Stimulated activated CD4-positive, alpha-beta T cell treated with anti-CD3 and anti-CD28 coated beads, Interleukin-4, amount 100 ng/mL, for 48 hours (primary cell): ENCODE results near the gene ZPBP2.

Experiments
- DNase-seq, 2 donors: peaks; one replicate each; pipeline ENCODE4 v3.0.0-alpha.2; 2020; ENCODE audit warnings: low read depth in 2 of 2

ZPBP2 gene

DNA sequence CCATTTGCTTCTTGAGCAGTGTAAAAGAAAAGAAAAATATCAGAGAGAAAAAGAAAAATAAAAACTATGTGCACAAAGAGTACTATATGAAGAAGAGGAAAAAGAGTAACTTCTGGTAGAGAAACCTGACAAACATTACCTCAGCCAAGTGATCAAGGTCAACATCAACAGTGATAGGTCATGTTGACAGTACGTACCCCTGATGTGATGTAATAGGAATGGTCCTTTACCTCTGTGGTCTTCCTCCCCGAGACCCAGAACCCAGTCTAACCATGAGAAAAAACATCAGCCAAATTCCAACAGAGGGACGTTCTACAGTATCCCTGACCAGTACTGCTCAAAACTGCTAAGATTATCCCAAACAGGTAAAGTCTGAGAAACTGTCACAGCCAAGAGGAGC lies 46.0 kb downstream of the ZPBP2 start:
- DNase-seq: no peak

- DNase-seq: no peak
These were observed 47.6 kb downstream of the ZPBP2 start for GRCh38 chr17:39915559-39915958.

DNA sequence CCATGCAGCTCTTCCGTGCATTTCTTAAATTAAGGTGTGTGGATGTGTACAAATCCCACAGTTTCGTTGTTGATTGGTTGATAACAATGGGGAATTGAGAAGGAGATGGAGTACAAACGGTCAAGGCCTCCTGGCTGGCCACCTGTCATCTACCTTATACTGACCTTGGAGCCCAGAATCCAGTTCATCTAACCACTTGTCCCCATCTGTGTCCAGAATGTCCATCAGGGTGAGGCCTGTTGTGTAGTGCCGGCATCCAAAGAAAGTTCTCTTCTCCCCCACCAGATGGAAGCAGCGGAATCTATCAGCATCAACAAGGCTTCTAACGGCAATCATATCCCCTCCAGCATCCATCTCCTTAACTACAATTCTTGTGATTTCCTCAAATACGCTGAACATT lies 48.9 kb downstream of the ZPBP2 start:
- DNase-seq: no peak

DNA sequence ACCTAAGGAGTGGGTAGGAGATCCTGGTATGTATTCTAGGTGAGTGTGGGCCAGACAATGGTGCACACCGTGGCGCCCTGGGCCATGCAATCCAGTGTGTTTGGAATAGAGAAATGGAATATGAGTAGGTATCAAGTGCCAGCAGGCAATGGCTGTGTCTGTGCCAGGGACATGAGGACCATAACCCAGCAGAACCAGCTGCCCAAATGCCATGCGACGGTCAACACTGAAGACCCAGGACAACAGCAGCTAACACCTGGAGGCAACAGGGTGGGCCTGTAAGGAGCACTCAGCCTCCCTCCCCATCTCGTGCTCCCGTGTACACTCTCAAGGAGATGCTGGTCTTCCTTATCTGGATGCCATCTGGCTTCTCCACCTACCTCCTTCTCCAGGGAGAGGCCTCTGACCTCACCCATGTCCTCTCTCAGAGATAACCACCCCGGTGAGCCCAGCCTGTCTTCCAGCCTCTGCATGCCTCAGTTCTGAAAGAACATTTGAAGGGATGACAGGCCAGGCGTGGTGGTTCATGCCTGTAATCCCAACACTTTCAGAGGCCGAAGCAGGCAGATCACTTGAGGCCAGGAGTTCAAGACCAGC lies 51.2 kb downstream of the ZPBP2 start:
- no peak for DNase-seq

DNA sequence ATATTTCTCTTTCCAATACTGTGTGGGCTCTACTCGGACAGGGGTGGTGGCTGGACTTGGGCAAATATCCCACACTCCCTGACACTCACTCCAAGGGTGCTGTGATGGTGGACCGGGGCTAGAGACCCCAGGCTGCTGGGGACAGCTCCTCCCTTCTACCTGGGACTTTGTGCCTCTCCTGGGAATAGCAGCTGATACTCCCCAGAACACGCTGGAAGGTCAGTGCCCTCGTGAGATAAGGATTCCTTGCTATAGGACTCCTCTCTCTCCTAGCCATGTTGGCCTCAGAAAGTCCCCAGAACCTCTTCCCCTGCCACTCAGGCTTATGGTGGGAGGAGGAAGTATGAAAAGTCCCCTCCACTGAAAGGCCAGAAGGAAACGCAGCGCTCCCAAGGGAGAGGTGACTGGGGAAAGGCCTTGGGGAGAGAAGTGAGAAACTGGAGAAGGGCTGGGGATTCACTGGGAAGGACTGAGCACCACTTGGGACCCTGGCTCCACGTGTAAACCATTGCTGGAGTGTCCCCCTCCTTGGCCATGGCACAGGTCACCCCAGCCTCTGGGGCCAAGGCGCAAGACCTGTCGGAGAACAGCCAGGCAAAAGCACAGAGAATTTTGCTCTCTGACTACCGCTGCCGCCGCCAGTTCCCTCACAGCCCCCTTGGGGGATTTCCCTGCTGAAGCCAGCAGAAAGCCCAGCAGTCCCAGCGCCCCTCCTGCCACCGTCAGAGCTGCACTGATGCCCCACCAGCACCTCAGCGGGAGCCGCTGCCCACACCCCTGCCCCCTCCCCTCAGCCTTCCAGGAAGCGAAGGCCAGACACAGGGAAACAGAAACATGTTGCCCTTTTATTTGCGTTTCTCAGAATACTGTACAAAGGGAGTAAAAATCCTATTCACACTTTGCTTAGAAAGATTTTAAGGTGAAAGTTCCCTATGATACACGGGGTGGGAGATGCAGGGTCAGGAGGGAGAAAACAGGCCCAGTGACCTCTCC lies 52.5 kb downstream of the ZPBP2 start:
- DNase-seq: peak; percentile 40 to 45

DNA sequence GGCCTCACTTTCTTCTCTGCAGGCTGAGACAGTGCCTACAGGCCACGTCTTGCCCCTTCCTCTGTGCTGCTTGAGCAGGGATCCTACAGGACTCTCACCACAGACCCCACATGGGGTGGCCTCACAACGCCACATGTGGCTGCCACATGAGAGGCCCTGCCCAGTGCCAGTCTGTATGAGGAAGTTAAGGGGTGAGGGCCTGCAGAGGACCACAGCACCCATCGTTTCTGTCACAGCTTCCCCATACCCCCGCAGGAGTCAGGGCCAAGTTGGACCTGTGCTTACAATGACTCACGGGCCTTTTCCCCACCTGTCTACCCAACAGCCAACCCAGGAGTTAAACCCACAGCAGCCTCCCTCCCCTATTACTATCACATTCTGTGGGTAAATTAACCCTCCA lies 53.3 kb downstream of the ZPBP2 start:
- DNase-seq: no peak

DNA sequence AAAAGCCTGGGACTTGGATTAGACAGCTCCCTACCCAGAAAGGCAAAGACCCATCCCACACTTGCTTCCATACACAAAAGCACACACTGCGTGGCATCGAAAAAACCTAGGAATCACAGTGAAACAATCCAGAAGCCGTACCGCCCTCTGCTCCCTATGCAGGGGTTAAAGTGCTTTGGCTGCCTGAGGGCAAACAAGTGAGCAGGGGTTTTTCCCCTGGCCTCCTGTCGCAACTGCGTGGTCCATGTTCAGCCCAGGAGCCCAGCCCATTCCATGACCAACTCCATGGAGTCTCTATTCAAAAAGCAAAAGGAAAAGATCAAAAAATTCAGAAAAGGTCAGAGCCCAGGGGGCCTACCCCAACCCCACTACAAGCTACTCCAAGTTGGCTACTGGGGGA lies 54.0 kb downstream of the ZPBP2 start:
- DNase-seq: no peak

DNA sequence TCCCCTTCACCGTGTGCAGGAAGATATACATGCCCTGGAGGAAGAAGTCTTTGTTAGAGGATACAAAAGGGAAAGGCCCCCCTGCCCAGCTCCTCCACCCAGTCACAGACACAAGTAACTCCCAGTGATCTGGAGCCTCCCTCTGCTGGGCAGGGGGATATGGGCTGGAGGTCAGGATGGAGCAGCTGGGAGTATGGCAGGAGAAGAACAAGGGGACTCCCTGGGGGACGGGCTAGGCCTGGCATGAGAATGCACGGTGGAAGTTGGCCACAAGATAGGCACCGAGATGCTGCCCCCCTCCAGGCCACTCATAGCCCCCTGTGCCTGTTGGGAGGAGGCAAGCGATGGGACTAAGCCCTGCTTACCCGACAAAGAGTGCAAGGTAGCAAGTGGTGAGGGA lies 55.2 kb downstream of the ZPBP2 start:
- no peak for DNase-seq

- no peak for DNase-seq
These were observed 56.1 kb downstream of the ZPBP2 start for GRCh38 chr17:39923836-39924690.

DNA sequence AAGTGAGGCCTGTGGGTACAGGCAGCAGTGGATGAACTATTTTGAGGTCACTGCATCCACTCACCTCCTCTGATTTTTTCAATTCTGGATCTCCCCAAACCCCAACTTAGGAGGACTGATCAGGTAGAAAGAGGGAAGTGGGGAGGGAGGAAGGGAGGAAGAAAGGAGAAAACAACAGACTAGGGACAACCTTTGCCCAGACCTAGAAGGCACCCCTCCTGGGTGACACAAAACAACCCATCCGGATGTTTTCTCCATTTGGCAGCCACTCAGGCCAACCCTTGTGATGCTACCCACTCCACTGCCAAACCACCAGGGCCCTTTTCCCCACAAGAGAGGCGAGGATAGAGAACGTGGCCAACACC lies 56.7 kb downstream of the ZPBP2 start:
- DNase-seq: no peak

GRCh38 chr17:39925282-39926134 lies 57.5 kb downstream of the ZPBP2 start:
- no peak for DNase-seq

- DNase-seq: no peak
These were observed 58.2 kb downstream of the ZPBP2 start for GRCh38 chr17:39926135-39926587.

- peak; percentile 36 to 47 for DNase-seq
These were observed 58.6 kb downstream of the ZPBP2 start for GRCh38 chr17:39926588-39927100.
